HepG2 (cell line): Measurements from ENCODE around the gene P4HB. TPM values are rescaled to one million over a fixed set of nuclear protein-coding genes. Genes with fewer than 3 reads are reported as not detected.

ENCODE experiments used
- ATAC-seq: fragments of 200-7000 bp; cut with Tn5 transposase; 3 replicates; pipeline ENCODE4 v1.9.1; 2020; ENCODE audit warnings: mild to moderate bottlenecking, moderate library complexity
- BruUV-seq: library from RNA; stranded (reverse); fragments of 400-500 nt; replicated peaks from 2 replicates; lab custom pipeline; 2021; lab: Mats Ljungman, UMichigan
- CTCF ChIA-PET: fragments of 300-600 bp; formaldehyde crosslinking; extraction: SDS; loops from one replicate; lab custom pipeline; 2021; ENCODE audit warnings: low total read pairs, inconsistent platforms, low intra/inter-chr PET ratio; lab: Yijun Ruan, JAX
- POLR2A ChIA-PET: fragments of 350-600 bp; sonication (Branson Sonifier 250); formaldehyde crosslinking; loops from one replicate; lab custom pipeline; 2020; ENCODE audit warnings: antibody characterized with exemption, inconsistent platforms; lab: Yijun Ruan, JAX
- DNase-seq: peaks from one replicate; pipeline ENCODE4 v3.0.0-alpha.2; 2015; ENCODE audit warnings: low spot score
- FAIRE-seq: peaks from 3 replicates; lab custom pipeline; 2011; peaks lifted over from hg19 to GRCh38; lab: Jason Lieb, UNC
- H2AFZ ChIP-seq: one replicate; pipeline ENCODE4 v1.6.1; 2011; ENCODE audit warnings: low read length, inconsistent platforms
- H3K27ac ChIP-seq: fragments of 300-600 bp; 3 replicates; pipeline ENCODE4 v1.8.0; 2011; ENCODE audit warnings: mixed run types, mild to moderate bottlenecking, mixed read lengths, low read length, inconsistent platforms; ENCODE audit not compliant: insufficient read depth; ENCODE audit errors: extremely low read length
- H3K27me3 ChIP-seq, 2 experiments: fragments of 200-600 bp in 1 of 2; 2 replicates in 1 of 2; 3 replicates in 1 of 2; pipeline versions ENCODE4 v1.6.0 to v1.8.0; 2011; ENCODE audit warnings: low read length in 2 of 2, mild to moderate bottlenecking in 2 of 2, moderate library complexity in 2 of 2, inconsistent platforms in 1 of 2; ENCODE audit not compliant: insufficient read depth in 2 of 2, control insufficient read depth in 1 of 2
- H3K36me3 ChIP-seq, 2 experiments: fragments of 200-600 bp in 1 of 2; replicated peaks in 1 of 2; 2 replicates in 1 of 2; 3 replicates in 1 of 2; pipeline versions ENCODE4 v1.5.1 to v1.8.0; 2011; ENCODE audit warnings: low read length in 2 of 2, inconsistent platforms in 1 of 2; ENCODE audit not compliant: insufficient read depth in 2 of 2, control insufficient read depth in 1 of 2
- H3K4me1 ChIP-seq: 2 replicates; pipeline ENCODE4 v1.5.1; 2012; ENCODE audit warnings: low read length, inconsistent platforms; ENCODE audit not compliant: insufficient read depth
- H3K4me2 ChIP-seq: 2 replicates; pipeline ENCODE4 v1.6.0; 2011; ENCODE audit warnings: low read depth, low read length, inconsistent platforms
- H3K4me3 ChIP-seq, 3 experiments: fragments of 200-600 bp in 1 of 3; sonication (generic), shearing (Covaris generic) in 1 of 3; replicated peaks in 1 of 3; 2 replicates each; pipeline ENCODE4 v1.5.1; 2011 to 2016; ENCODE audit warnings: low read length in 3 of 3, inconsistent platforms in 2 of 3, low read depth in 2 of 3, mild to moderate bottlenecking in 2 of 3, control low read depth in 1 of 3, mixed read lengths in 1 of 3; ENCODE audit not compliant: insufficient read depth in 1 of 3
- H3K79me2 ChIP-seq: one replicate; pipeline ENCODE4 v1.6.1; 2011; ENCODE audit warnings: low read length, inconsistent platforms; ENCODE audit not compliant: insufficient read depth
- H3K9ac ChIP-seq: 2 replicates; pipeline ENCODE4 v1.6.0; 2011; ENCODE audit warnings: mild to moderate bottlenecking, low read depth, low read length, inconsistent platforms; ENCODE audit not compliant: insufficient read depth
- H3K9me3 ChIP-seq: 2 replicates; pipeline ENCODE4 v1.5.1; 2012; ENCODE audit warnings: mild to moderate bottlenecking, low read length
- H4K20me1 ChIP-seq: 2 replicates; pipeline ENCODE4 v1.6.0; 2011; ENCODE audit warnings: inconsistent platforms, mild to moderate bottlenecking, low read length, moderate library complexity; ENCODE audit not compliant: insufficient read depth
- ELF3 ChIP-seq: IDR thresholded peaks from 2 replicates; pipeline ENCODE4 v1.6.1; 2016; ENCODE audit warnings: missing genetic modification reagents, missing compliant biosample characterization
- HNF4G ChIP-seq, 2 experiments: sonication (generic) in 1 of 2; formaldehyde crosslinking in 1 of 2; IDR thresholded peaks; 2 replicates each; pipeline versions ENCODE4 v1.4.0 to v1.6.1; 2011 to 2020; ENCODE audit warnings: borderline replicate concordance in 2 of 2, low read depth in 2 of 2, mild to moderate bottlenecking in 2 of 2, low read length in 1 of 2, missing genetic modification reagents in 1 of 2, moderate library complexity in 1 of 2
- HNRNPLL ChIP-seq: fragments of 200-400 bp; formaldehyde crosslinking; IDR thresholded peaks from 2 replicates; pipeline ENCODE4 v1.6.1; 2017; ENCODE audit warnings: mild to moderate bottlenecking, low read depth, low read length; ENCODE audit not compliant: poor library complexity, severe bottlenecking
- MXD4 ChIP-seq: IDR thresholded peaks from 2 replicates; pipeline ENCODE4 v1.6.1; 2016; ENCODE audit warnings: mild to moderate bottlenecking, missing biosample characterization, missing genetic modification reagents
- MZF1 ChIP-seq: sonication (generic); formaldehyde crosslinking; IDR thresholded peaks from 2 replicates; pipeline ENCODE4 v1.8.1; 2023; ENCODE audit warnings: mild to moderate bottlenecking, missing genetic modification reagents, borderline replicate concordance
- SNAI1 ChIP-seq: sonication (generic); formaldehyde crosslinking; IDR thresholded peaks from 2 replicates; pipeline ENCODE4 v1.5.0; 2020; ENCODE audit warnings: mild to moderate bottlenecking, missing genetic modification reagents, borderline replicate concordance
- ZNF256 ChIP-seq: sonication (generic); formaldehyde crosslinking; conservative IDR thresholded peaks from 2 replicates; pipeline ENCODE4 v1.4.0; 2020; ENCODE audit warnings: missing genetic modification reagents
- WGBS: methylation state at CpG from one replicate; pipeline ENCODE4 v1.1.6; 2017; ENCODE audit warnings: low lambda C conversion rate; 5-methylcytosine and 5-hydroxymethylcytosine counted together
- in situ Hi-C: cut with HindIII; loops from 2 replicates; pipeline ENCODE4 v1.10.0; 2017; ENCODE audit warnings: low pct_unique_long_range_greater_than_20kb; ENCODE audit not compliant: extremely low pct_ligation_motif_present
- intact Hi-C: fragments of 100-400 bp; cut with micrococcal nuclease; formaldehyde crosslinking; loops from one replicate; pipeline ENCODE4 v1.10.0; 2022; ENCODE audit not compliant: unreplicated experiment
- polyA plus RNA-seq, 8 experiments: library from polyadenylated mRNA; depleted of rRNA in 3 of 8; stranded (reverse) in 7 of 8; unstranded in 1 of 8; fragments of >200 nt; fragmentation: Illumina TruSeq in 4 of 8; extraction: Trizol in 4 of 8; gene quantifications; 2 replicates each; pipeline versions ENCODE4 v1.2.1 to v1.2.3, GENCODE V29; 2011 to 2016; ENCODE audit warnings: low read depth in 4 of 8, missing spikeins in 1 of 8, mixed read lengths in 1 of 8; ENCODE audit not compliant: insufficient read depth in 1 of 8
- total RNA-seq, 5 experiments: library from RNA; depleted of rRNA; stranded (reverse); fragments of >200 nt; fragmentation: Illumina TruSeq; extraction: Trizol; gene quantifications; 2 replicates each; pipeline ENCODE4 v1.2.3, GENCODE V29; 2016; ENCODE audit warnings: low read depth in 1 of 5
- TF ChIP-seq, protein P1 (sequence below): sonication (generic); formaldehyde crosslinking; IDR thresholded peaks from 2 replicates; pipeline ENCODE4 v1.8.0; 2022; ENCODE audit warnings: mild to moderate bottlenecking, missing genetic modification reagents; ENCODE audit not compliant: insufficient replicate concordance

P4HB gene
- total and polyA plus RNA-seq, 2 of the 13 experiments (the other 11 are each of a cell fraction or from before 2014, with no cell fraction given), result 185 to 782 TPM

DNA sequence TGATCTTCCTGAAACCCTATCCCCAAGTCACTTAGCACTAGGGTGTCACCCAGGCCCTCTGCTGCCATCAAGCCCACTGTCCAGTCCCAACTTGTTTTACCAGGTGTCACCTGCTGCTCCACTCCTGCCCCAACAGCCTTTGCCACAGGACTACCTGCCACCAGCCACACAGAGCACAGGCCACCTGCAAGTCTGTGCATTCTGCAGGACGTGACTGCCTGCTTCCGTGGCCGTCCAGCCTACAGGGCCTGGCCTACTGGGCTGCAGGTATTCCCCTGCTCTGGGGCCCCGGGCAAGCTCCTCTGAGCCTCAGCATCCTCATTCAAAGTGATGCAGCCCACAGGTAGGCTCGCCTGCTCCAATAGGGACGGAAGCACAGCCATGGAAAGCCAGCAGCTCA is 30.5 kb downstream of the P4HB start:
- H3K4me3 ChIP-seq, result no peak overlapping the region
- H3K4me2 ChIP-seq, result no peak overlapping the region
- POLR2A ChIA-PET, result no interaction called here
- no peak for DNase-seq
- no peaks in the 10 kb centered on the region; the same call in 1 of the 2 replicates for H4K20me1 ChIP-seq
- in situ Hi-C loops, result no loop called here
- TF ChIP-seq ZNF256 (CRISPR knock-in tag) (no peak), MXD4 (CRISPR knock-in tag) (no peak), HNF4G (IDR thresholded peaks at IDR 0.05; ENCODE audit: borderline replicate concordance, low read depth, low read length) (no peak), HNF4G (CRISPR knock-in tag; IDR thresholded peaks at IDR 0.05; ENCODE audit: borderline replicate concordance, low read depth) (no peak), MZF1 (no peak), ELF3 (CRISPR knock-in tag) (no peak), SNAI1 (no peak), HNRNPLL (no peak)
- TF ChIP-seq, protein P1, sequence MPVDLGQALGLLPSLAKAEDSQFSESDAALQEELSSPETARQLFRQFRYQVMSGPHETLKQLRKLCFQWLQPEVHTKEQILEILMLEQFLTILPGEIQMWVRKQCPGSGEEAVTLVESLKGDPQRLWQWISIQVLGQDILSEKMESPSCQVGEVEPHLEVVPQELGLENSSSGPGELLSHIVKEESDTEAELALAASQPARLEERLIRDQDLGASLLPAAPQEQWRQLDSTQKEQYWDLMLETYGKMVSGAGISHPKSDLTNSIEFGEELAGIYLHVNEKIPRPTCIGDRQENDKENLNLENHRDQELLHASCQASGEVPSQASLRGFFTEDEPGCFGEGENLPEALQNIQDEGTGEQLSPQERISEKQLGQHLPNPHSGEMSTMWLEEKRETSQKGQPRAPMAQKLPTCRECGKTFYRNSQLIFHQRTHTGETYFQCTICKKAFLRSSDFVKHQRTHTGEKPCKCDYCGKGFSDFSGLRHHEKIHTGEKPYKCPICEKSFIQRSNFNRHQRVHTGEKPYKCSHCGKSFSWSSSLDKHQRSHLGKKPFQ, result no peak
- TF ChIP-seq, all 625 proteins: peak for 0
- CTCF ChIA-PET, result no interaction called here
- WGBS, result 100% methylated on average over 6 of the region's 6 CpGs
- ATAC-seq (no peak), FAIRE-seq (no peak)
- Histone ChIP-seq H3K9ac (no peak overlapping the region), H3K4me1 (peaks cover 46% of the 10 kb centered on the region), H3K36me3 (no peaks in the 10 kb centered on the region), H3K9me3 (no peaks in the 10 kb centered on the region), H3K27ac (no peak overlapping the region), H3K27me3 (no peaks in the 10 kb centered on the region; a peak in 2 of 5 replicates), H2AFZ (no peak overlapping the region), H3K79me2 (peaks cover 19% of the 10 kb centered on the region)
- no TSS peak for BruUV-seq
- intact Hi-C loops, result no loop called here
